Fibroblast of lung (primary cell): Measurements from ENCODE around the gene LAMA5.

Experiments used
- EZH2 ChIP-seq: IDR thresholded peaks from 2 replicates; pipeline ENCODE4 v1.5.1; 2012; ENCODE audit warnings: low read length, control low read depth, mild to moderate bottlenecking; ENCODE audit errors: missing control alignments
- TF ChIP-seq, protein P1 (sequence below), 2 donors: IDR thresholded peaks in 1 of 2; conservative IDR thresholded peaks in 1 of 2; 1 replicate in 1 of 2; 2 replicates in 1 of 2; pipeline ENCODE4 v1.5.1; 2011 to 2012; ENCODE audit warnings: low read length in 2 of 2, control low read depth in 1 of 2, inconsistent platforms in 1 of 2, low read depth in 1 of 2, mild to moderate bottlenecking in 1 of 2

DNA sequence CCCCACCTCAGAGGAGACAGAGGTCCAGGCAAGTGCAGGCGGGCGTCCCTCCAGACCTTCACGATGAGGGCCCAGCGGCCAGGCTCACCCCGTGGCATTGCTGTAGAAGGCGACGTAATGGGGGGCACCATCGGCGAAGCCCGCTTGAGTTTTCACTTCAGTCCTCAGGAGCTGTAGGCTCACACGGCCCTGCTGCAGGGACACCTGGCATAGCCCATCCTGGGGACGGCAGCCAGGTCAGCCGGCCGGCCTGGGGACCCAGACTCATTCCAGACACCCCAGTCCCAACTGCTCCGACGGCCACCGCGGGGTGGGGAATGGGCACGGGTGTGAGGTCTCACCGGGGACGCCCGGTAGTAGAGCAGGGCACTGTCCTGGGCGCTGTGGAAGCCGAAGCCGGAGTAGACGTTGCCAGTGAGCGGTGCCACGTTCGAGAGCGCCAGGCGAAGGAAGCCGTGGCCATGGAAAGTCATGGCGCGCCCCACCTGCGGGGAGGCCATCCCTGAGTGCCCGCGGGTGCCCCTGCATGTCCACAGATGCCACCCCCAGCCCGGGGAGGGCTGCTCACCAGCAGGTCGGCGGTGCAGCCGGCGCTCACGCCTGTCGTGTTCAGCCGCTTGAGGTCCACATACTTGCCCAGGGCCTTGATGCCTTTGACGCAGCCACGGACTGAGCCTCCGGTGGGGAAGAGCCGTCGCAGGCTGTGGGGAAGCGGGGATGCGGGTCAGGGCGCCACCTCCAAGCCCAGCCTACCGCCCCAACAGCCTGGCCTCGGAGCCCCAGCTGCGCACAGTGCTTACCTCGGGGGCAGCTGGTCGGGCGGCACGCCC is 55.1 kb downstream of the LAMA5 start:
- no peak for TF ChIP-seq EZH2
- TF ChIP-seq, protein P1, sequence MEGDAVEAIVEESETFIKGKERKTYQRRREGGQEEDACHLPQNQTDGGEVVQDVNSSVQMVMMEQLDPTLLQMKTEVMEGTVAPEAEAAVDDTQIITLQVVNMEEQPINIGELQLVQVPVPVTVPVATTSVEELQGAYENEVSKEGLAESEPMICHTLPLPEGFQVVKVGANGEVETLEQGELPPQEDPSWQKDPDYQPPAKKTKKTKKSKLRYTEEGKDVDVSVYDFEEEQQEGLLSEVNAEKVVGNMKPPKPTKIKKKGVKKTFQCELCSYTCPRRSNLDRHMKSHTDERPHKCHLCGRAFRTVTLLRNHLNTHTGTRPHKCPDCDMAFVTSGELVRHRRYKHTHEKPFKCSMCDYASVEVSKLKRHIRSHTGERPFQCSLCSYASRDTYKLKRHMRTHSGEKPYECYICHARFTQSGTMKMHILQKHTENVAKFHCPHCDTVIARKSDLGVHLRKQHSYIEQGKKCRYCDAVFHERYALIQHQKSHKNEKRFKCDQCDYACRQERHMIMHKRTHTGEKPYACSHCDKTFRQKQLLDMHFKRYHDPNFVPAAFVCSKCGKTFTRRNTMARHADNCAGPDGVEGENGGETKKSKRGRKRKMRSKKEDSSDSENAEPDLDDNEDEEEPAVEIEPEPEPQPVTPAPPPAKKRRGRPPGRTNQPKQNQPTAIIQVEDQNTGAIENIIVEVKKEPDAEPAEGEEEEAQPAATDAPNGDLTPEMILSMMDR (conservative IDR thresholded peaks at IDR 0.05 in 1 of 2, IDR thresholded peaks at IDR 0.05 in 1 of 2; ENCODE audit: low read depth in 1 of 2, low read length in 2 of 2): no peak
